MM.1S (cell line): ENCODE measurements around the gene NRIP2.

Source experiments
- CTCF ChIP-seq: fragments of 300-600 bp; sonication (generic); IDR thresholded peaks from 2 replicates; pipeline ENCODE4 v1.5.1; 2016; ENCODE audit warnings: antibody characterized with exemption, low read length, mixed read lengths
- EZH2 ChIP-seq: fragments of 300-600 bp; sonication (generic); optimal IDR thresholded peaks from 2 replicates; pipeline ENCODE3; 2017; ENCODE audit warnings: low read depth, mild to moderate bottlenecking, antibody characterized with exemption, low read length, mixed read lengths

- no peak for TF ChIP-seq EZH2
- no peak for TF ChIP-seq CTCF
These were observed 43.7 kb downstream of the NRIP2 start for GRCh38 chr12:2791089-2791488.
